ENCODE data around the gene DPM2.

The DPM2 gene

GRCh38 chr9:127953768-127954505 is 16.3 kb upstream of the DPM2 start:
- DNase-seq, result no peak

- DNase-seq, result no peak
These were observed 15.5 kb upstream of the DPM2 start for GRCh38 chr9:127953154-127953553.

- DNase-seq, result no peak
These were observed 13.0 kb upstream of the DPM2 start for GRCh38 chr9:127950513-127951289.

- no peak for DNase-seq
These were observed 12.3 kb upstream of the DPM2 start for GRCh38 chr9:127949827-127950512.

- no peak for DNase-seq
These were observed 10.4 kb upstream of the DPM2 start for GRCh38 chr9:127947841-127948710.

- no peak for DNase-seq
These were observed 9.1 kb upstream of the DPM2 start for GRCh38 chr9:127946728-127947127.

GRCh38 chr9:127945942-127946341 is 8.3 kb upstream of the DPM2 start:
- DNase-seq, result no peak

GRCh38 chr9:127945338-127945737 is 7.7 kb upstream of the DPM2 start:
- no peak for DNase-seq

- DNase-seq, result no peak
These were observed 7.0 kb upstream of the DPM2 start for GRCh38 chr9:127944586-127945218.

- peak; percentile 86 for DNase-seq
These were observed 6.1 kb upstream of the DPM2 start for GRCh38 chr9:127943731-127944144.

- no peak for DNase-seq
These were observed 5.5 kb upstream of the DPM2 start for GRCh38 chr9:127943011-127943662.

GRCh38 chr9:127942216-127943010 is 4.8 kb upstream of the DPM2 start:
- DNase-seq, result peak; percentile 29

- DNase-seq, result no peak
These were observed 4.2 kb upstream of the DPM2 start for GRCh38 chr9:127941961-127942215.

GRCh38 chr9:127941062-127941960 is 3.7 kb upstream of the DPM2 start:
- DNase-seq, result no peak

GRCh38 chr9:127940593-127940992 is 2.9 kb upstream of the DPM2 start:
- no peak for DNase-seq

GRCh38 chr9:127938298-127938690 is 640 bp upstream of the DPM2 start:
- DNase-seq, result no peak

- no peak for DNase-seq
These were observed 632 bp downstream of the DPM2 start for GRCh38 chr9:127937056-127937387.

GRCh38 chr9:127936347-127936852 is 1.3 kb downstream of the DPM2 start:
- no peak for DNase-seq

- DNase-seq, result no peak
These were observed 1.9 kb downstream of the DPM2 start for GRCh38 chr9:127935765-127936221.

GRCh38 chr9:127934986-127935385 is 2.7 kb downstream of the DPM2 start:
- no peak for DNase-seq
